ENCODE data around the gene TRABD2B. TPM values are rescaled to one million over a fixed set of nuclear protein-coding genes. Genes with fewer than 3 reads are reported as not detected.

TRABD2B gene
- total RNA-seq, 4 donors from 2014 or later = 0.83 to 2.6 (median 1.9) TPM

DNA sequence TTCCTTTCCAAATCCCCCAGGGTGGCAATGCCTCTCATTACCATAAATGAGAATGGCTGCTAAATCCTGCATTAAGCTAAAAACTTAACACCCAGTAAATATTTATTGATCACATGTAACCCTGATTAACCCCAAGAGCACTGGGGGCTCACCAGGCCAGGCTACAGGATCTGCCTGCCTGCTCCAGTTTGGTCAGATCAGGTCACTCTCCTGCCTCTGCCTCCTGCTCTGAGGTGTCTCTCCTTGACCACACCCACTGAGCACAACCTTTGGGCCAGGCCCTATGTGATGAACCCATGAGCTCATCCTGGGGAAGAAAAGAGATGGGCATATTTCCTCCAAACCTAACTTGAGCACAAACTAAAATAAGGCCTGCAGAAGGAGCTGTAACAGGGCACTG lies 93.5 kb downstream of the TRABD2B start:
- no peak overlapping the region for H3K27ac ChIP-seq
- H3K4me3 ChIP-seq = no peak overlapping the region
- no peaks in the 10 kb centered on the region for H3K4me1 ChIP-seq
- H3K9me3 ChIP-seq = no peaks in the 10 kb centered on the region
- H3K36me3 ChIP-seq = no peaks in the 10 kb centered on the region
- DNase-seq (ENCODE audit: low spot score in 2 of 2) = no peak
- no peaks in the 10 kb centered on the region for H3K27me3 ChIP-seq
- TF ChIP-seq POLR2A (IDR thresholded peaks at IDR 0.05) (no peak), POLR2AphosphoS5 (IDR thresholded peaks at IDR 0.05) (no peak), EP300 (IDR thresholded peaks at IDR 0.05) (no peak)
- TF ChIP-seq, protein P1, sequence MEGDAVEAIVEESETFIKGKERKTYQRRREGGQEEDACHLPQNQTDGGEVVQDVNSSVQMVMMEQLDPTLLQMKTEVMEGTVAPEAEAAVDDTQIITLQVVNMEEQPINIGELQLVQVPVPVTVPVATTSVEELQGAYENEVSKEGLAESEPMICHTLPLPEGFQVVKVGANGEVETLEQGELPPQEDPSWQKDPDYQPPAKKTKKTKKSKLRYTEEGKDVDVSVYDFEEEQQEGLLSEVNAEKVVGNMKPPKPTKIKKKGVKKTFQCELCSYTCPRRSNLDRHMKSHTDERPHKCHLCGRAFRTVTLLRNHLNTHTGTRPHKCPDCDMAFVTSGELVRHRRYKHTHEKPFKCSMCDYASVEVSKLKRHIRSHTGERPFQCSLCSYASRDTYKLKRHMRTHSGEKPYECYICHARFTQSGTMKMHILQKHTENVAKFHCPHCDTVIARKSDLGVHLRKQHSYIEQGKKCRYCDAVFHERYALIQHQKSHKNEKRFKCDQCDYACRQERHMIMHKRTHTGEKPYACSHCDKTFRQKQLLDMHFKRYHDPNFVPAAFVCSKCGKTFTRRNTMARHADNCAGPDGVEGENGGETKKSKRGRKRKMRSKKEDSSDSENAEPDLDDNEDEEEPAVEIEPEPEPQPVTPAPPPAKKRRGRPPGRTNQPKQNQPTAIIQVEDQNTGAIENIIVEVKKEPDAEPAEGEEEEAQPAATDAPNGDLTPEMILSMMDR (IDR thresholded peaks at IDR 0.05) = no peak

DNA sequence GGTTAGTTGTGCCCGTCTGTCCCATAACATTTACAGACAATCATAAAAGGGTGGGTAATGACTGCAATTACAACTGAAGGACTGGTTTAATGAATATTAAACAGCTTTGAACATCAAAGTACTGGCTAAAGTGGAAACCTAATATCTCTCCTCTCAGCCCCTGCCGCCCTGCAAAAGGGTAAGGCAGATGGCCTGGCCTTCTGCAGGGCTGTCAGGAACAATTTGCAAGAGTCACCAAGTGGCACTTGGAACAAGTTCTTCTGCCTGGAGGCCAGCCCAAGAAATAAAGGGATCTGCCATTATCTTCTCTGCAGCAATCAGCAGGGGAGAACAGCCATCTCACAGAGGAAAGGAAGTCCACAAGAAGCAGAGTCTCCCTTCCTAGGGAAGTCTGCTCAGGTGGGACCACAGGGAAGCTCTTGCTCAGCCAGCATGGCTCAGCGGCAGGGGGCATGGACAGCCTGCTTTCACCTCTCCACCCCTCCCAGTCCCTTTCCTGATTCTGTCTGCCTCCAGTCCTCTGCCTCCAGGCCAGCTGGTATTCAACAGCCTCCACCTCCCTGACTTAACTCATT lies 96.1 kb downstream of the TRABD2B start:
- WGBS = 85% methylated on average over 3 of the region's 3 CpGs
- Histone ChIP-seq H3K4me1 (no peaks in the 10 kb centered on the region), H3K27ac (no peak overlapping the region), H3K36me3 (no peaks in the 10 kb centered on the region), H3K4me3 (no peak overlapping the region), H3K27me3 (no peaks in the 10 kb centered on the region), H3K9me3 (no peaks in the 10 kb centered on the region)
- DNase-seq (ENCODE audit: low spot score in 2 of 2) = no peak
- TF ChIP-seq, protein P1 (IDR thresholded peaks at IDR 0.05) = no peak
- TF ChIP-seq POLR2A (IDR thresholded peaks at IDR 0.05) (no peak), EP300 (IDR thresholded peaks at IDR 0.05) (no peak), POLR2AphosphoS5 (IDR thresholded peaks at IDR 0.05) (no peak)

DNA sequence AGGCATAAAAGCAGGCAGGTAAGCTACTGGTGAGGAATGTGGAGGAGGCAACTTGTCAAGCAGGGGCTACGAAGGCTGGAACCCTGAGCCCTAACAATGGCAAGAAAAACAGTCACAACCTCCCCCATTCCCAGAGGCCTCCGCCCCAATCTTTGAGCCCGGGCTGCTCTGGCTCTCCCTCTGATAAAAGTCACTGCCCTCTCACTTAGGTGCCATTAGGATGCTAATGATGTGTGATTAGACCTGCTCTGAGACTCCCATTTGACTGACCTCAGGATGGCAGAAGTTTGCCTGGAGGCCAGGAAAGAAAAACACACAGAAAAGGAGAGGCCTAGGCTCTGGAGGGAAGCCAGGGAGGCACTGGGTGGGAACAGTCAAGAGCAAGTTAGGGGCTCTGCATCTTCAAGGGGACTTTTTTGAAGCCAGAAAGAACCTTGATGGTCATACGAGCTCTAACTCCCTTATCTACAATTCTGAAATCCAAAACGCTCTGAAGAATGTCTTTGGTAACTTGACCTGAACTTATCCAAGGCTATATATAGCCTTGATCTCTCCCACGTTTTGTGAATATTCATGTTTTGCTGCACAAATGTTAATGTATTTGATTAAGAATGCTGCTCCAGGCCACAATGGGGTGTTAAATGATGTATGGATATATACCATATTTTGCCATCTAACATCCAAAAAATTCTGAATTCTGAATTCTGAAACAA lies 98.9 kb downstream of the TRABD2B start:
- H3K36me3 ChIP-seq = no peaks in the 10 kb centered on the region
- H3K27ac ChIP-seq = no peak overlapping the region
- H3K27me3 ChIP-seq = no peaks in the 10 kb centered on the region
- no peak overlapping the region for H3K4me3 ChIP-seq
- DNase-seq (ENCODE audit: low spot score in 2 of 2) = no peak
- no peaks in the 10 kb centered on the region for H3K9me3 ChIP-seq
- whole genome bisulfite sequencing = 81% methylated on average over 6 of the region's 6 CpGs
- no peak for TF ChIP-seq EP300 (IDR thresholded peaks at IDR 0.05)
- no peak for TF ChIP-seq POLR2A (IDR thresholded peaks at IDR 0.05)
- no peak for TF ChIP-seq POLR2AphosphoS5 (IDR thresholded peaks at IDR 0.05)
- TF ChIP-seq, protein P1 (IDR thresholded peaks at IDR 0.05) = no peak
- peaks cover 5% of the 10 kb centered on the region for H3K4me1 ChIP-seq

DNA sequence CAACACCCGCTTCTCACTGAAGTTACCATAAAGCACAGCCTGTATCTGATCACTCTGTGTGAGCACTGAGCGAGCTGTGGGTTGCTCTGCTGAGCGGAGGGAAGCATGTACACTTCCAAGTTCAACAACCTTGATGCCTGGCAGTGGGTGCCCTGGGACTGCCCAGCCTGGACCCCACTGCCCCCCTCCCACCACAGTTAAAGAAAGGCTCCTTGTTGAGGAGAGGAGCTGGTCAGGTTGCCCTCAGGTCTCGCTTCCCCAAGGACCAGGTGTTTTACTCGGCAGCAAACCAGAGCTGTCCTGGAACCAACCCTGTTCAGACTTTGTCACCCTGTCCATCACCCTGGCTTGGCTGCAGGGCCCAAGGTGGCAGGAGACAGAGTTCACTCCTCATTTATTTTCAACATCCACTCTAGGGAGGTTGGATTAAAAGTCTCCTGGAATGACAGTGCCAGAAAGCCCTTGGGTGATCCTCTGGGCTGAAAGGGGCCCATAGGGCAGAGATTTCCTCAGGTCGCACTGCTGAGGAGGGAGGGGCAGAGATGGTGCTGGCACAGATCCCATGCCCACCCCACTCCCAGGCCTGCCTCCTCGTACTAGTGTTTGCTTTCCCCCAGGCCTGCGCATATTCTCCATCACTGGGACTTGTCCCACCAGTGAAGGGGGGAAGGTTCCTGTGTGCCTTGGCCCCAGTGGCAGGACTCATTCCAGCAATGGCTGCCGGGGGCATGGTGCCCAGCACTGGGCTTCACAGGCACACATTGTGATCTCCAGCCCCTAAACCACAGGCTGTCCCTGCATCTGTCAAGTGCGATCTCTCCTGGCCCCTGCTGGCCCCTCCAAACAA lies 101.7 kb downstream of the TRABD2B start:
- no peaks in the 10 kb centered on the region for H3K36me3 ChIP-seq

More for the DNA sequence above, 101.7 kb downstream of the TRABD2B start:
- TF ChIP-seq POLR2A (IDR thresholded peaks at IDR 0.05) (no peak), POLR2AphosphoS5 (IDR thresholded peaks at IDR 0.05) (no peak), EP300 (IDR thresholded peaks at IDR 0.05) (no peak)
- TF ChIP-seq, protein P1 (IDR thresholded peaks at IDR 0.05) = no peak
- 86% methylated on average over 8 of the region's 10 CpGs for WGBS
- Histone ChIP-seq H3K27me3 (no peaks in the 10 kb centered on the region), H3K9me3 (no peaks in the 10 kb centered on the region), H3K27ac (no peak overlapping the region), H3K4me1 (peaks cover 5% of the 10 kb centered on the region), H3K4me3 (no peak overlapping the region)
- no peak for DNase-seq (ENCODE audit: low spot score in 2 of 2)
